OCI-M1 (cell line): ENCODE results near the gene FGFR2.

Experiments
- DNase-seq: peaks from one replicate; lab custom pipeline; 2025; lab: John Stamatoyannopoulos, UW

Gene FGFR2

GRCh38 chr10:121610798-121611323, 12.6 kb upstream of the FGFR2 start:
- no peak for DNase-seq

GRCh38 chr10:121609426-121610380, 11.5 kb upstream of the FGFR2 start:
- no peak for DNase-seq

GRCh38 chr10:121608469-121609190, 10.4 kb upstream of the FGFR2 start:
- DNase-seq: no peak

GRCh38 chr10:121607310-121608055, 9.2 kb upstream of the FGFR2 start:
- no peak for DNase-seq

- DNase-seq: no peak
These were observed 7.5 kb upstream of the FGFR2 start for GRCh38 chr10:121605708-121606107.

GRCh38 chr10:121601458-121601857, 3.2 kb upstream of the FGFR2 start:
- no peak for DNase-seq

- DNase-seq: no peak
These were observed 2.4 kb upstream of the FGFR2 start for GRCh38 chr10:121600611-121601010.

- no peak for DNase-seq
These were observed 1.7 kb upstream of the FGFR2 start for GRCh38 chr10:121599947-121600346.

GRCh38 chr10:121597504-121598262, 561 bp downstream of the FGFR2 start:
- no peak for DNase-seq

- DNase-seq: no peak
These were observed 1.3 kb downstream of the FGFR2 start for GRCh38 chr10:121596689-121597503.

- DNase-seq: no peak
These were observed 2.2 kb downstream of the FGFR2 start for GRCh38 chr10:121595806-121596688.

GRCh38 chr10:121595351-121595805, 2.9 kb downstream of the FGFR2 start:
- no peak for DNase-seq

- DNase-seq: no peak
These were observed 3.5 kb downstream of the FGFR2 start for GRCh38 chr10:121594623-121595350.

- no peak for DNase-seq
These were observed 4.2 kb downstream of the FGFR2 start for GRCh38 chr10:121594076-121594475.

- DNase-seq: no peak
These were observed 4.8 kb downstream of the FGFR2 start for GRCh38 chr10:121593281-121594075.

GRCh38 chr10:121592155-121592890, 5.9 kb downstream of the FGFR2 start:
- DNase-seq: no peak

- DNase-seq: no peak
These were observed 7.1 kb downstream of the FGFR2 start for GRCh38 chr10:121591186-121591585.
